ENCODE results near the gene CYP4V2.

CYP4V2 gene

GRCh38 chr4:186168750-186169149 lies 22.6 kb upstream of the CYP4V2 start:
- TF ChIP-seq EGR1 (IDR thresholded peaks at IDR 0.05) (no peak), MAX (IDR thresholded peaks at IDR 0.05) (no peak), CEBPB (IDR thresholded peaks at IDR 0.05) (no peak), REST (IDR thresholded peaks at IDR 0.05; ENCODE audit: low read depth) (no peak), TAF1 (IDR thresholded peaks at IDR 0.05; ENCODE audit: low read depth) (no peak)

- TF ChIP-seq TEAD4 (IDR thresholded peaks at IDR 0.05) (no peak), MAX (IDR thresholded peaks at IDR 0.05) (no peak), USF1 (IDR thresholded peaks at IDR 0.05) (no peak), FOXM1 (IDR thresholded peaks at IDR 0.05; ENCODE audit: borderline replicate concordance, low read depth) (no peak), RAD21 (IDR thresholded peaks at IDR 0.05; ENCODE audit: low read depth) (no peak), CEBPB (IDR thresholded peaks at IDR 0.05) (no peak), EP300 (IDR thresholded peaks at IDR 0.05; ENCODE audit: borderline replicate concordance) (no peak), YY1 (IDR thresholded peaks at IDR 0.05; ENCODE audit: low read depth) (no peak), TCF12 (IDR thresholded peaks at IDR 0.05; ENCODE audit: low read depth) (no peak)
These were observed 21.9 kb upstream of the CYP4V2 start for GRCh38 chr4:186169333-186169944.

GRCh38 chr4:186169945-186170802 lies 21.2 kb upstream of the CYP4V2 start:
- no peak for TF ChIP-seq NFIC (IDR thresholded peaks at IDR 0.05)
- no peak for TF ChIP-seq EP300 (IDR thresholded peaks at IDR 0.05; ENCODE audit: borderline replicate concordance)
- no peak for TF ChIP-seq RAD21 (IDR thresholded peaks at IDR 0.05; ENCODE audit: low read depth)
- TF ChIP-seq TCF12 (IDR thresholded peaks at IDR 0.05; ENCODE audit: low read depth), result no peak
- TF ChIP-seq YY1 (IDR thresholded peaks at IDR 0.05; ENCODE audit: low read depth), result no peak
- no peak for TF ChIP-seq USF1 (IDR thresholded peaks at IDR 0.05)
- TF ChIP-seq CEBPB (IDR thresholded peaks at IDR 0.05), result no peak
- TF ChIP-seq REST (IDR thresholded peaks at IDR 0.05; ENCODE audit: low read depth), result no peak

GRCh38 chr4:186170966-186171365 lies 20.4 kb upstream of the CYP4V2 start:
- TF ChIP-seq REST (IDR thresholded peaks at IDR 0.05; ENCODE audit: low read depth) (no peak), USF1 (IDR thresholded peaks at IDR 0.05) (no peak), CEBPB (IDR thresholded peaks at IDR 0.05) (no peak), YY1 (IDR thresholded peaks at IDR 0.05; ENCODE audit: low read depth) (no peak), MAX (IDR thresholded peaks at IDR 0.05) (no peak), TEAD4 (IDR thresholded peaks at IDR 0.05) (no peak), ZBTB7A (IDR thresholded peaks at IDR 0.05; ENCODE audit: low read depth) (no peak), TCF12 (IDR thresholded peaks at IDR 0.05; ENCODE audit: low read depth) (no peak), NFIC (IDR thresholded peaks at IDR 0.05) (no peak), EP300 (IDR thresholded peaks at IDR 0.05; ENCODE audit: borderline replicate concordance) (no peak), TAF1 (IDR thresholded peaks at IDR 0.05; ENCODE audit: low read depth) (no peak)

Data from Ishikawa (cell line).